Aorta (tissue), 5 donors: ENCODE measurements around the gene GABPB1. TPM values are rescaled to one million over a fixed set of nuclear protein-coding genes. Genes with fewer than 3 reads are reported as not detected.
A peak's percentile ranks its signal among the peaks of the same experiment; 100 is the strongest.
"Not testable (repeated sequence)": the region's sequence is repeated elsewhere in the genome, so short reads cannot be mapped to it uniquely, and the experiment has no call there.

ENCODE experiments used
- ATAC-seq: fragments of 200-7000 bp; cut with Tn5 transposase; one replicate; pipeline ENCODE4 v1.9.1; 2022; ENCODE audit warnings: moderate library complexity; ENCODE audit not compliant: low FRiP score
- DNase-seq, 2 donors: peaks; one replicate each; pipeline ENCODE4 v3.0.0-alpha.2; 2020
- H3K27ac ChIP-seq, 2 donors: one replicate each; pipeline ENCODE4 v1.5.1; 2013; ENCODE audit warnings: low read length in 2 of 2, mild to moderate bottlenecking in 2 of 2, moderate library complexity in 2 of 2, control low read depth in 1 of 2, inconsistent platforms in 1 of 2, low read depth in 1 of 2
- H3K27me3 ChIP-seq, 2 donors: one replicate each; pipeline ENCODE4 v1.6.1; 2013; ENCODE audit warnings: control low read depth in 1 of 2, low read length in 1 of 2, mild to moderate bottlenecking in 1 of 2, moderate library complexity in 1 of 2; ENCODE audit not compliant: insufficient read depth in 2 of 2, control insufficient read depth in 1 of 2
- H3K36me3 ChIP-seq, 2 donors: one replicate each; pipeline ENCODE4 v1.6.1; 2013; ENCODE audit warnings: control low read depth in 1 of 2, low read length in 1 of 2, mild to moderate bottlenecking in 1 of 2; ENCODE audit not compliant: insufficient read depth in 2 of 2, control insufficient read depth in 1 of 2
- H3K4me1 ChIP-seq, 2 donors: one replicate each; pipeline ENCODE4 v1.6.1; 2013; ENCODE audit warnings: low read length in 2 of 2, control low read depth in 1 of 2, mild to moderate bottlenecking in 1 of 2, moderate library complexity in 1 of 2; ENCODE audit not compliant: insufficient read depth in 2 of 2, control insufficient read depth in 1 of 2
- H3K4me3 ChIP-seq, 2 donors: one replicate each; pipeline ENCODE4 v1.5.1; 2013; ENCODE audit warnings: low read length in 2 of 2, control low read depth in 1 of 2, mild to moderate bottlenecking in 1 of 2
- H3K9me3 ChIP-seq: one replicate; pipeline ENCODE4 v1.6.1; 2013; ENCODE audit warnings: mild to moderate bottlenecking, low read length; ENCODE audit not compliant: control insufficient read depth
- WGBS, 2 donors: extraction: QIAGEN DNeasy Blood & Tissue Kit; methylation state at CpG; one replicate each; pipeline ENCODE4 v1.1.7; 2013; 5-methylcytosine and 5-hydroxymethylcytosine counted together
- intact Hi-C, 2 donors: fragments of 100-400 bp; cut with DNase I; formaldehyde crosslinking; loops; one replicate each; pipeline versions ENCODE4 v1.14.2 to v1.15.0; 2022
- polyA plus RNA-seq, 2 donors: library from polyadenylated mRNA; stranded (reverse); fragments of 200-250 nt; gene quantifications; one replicate each; pipeline ENCODE4 v1.2.3, GENCODE V29; 2013
- total RNA-seq, 2 donors: library from RNA; stranded (reverse); fragmentation: NEBNext Ultra II Directional; extraction: Animal tissue kit (Norgen Biotek cat#: 25700); gene quantifications; one replicate each; pipeline ENCODE4 v1.2.1, GENCODE V29; 2021
- donor health status: healthy with polysubstance abuse.
- donor health status: Bipolar disorder and iron deficiency.
- donor health status: DM: no; HTN: no; CAD: no.
- donor health status: DM: no; HTN: no; CAD: no.
- donor health status: DM: yes; HTN: yes; CAD: no.

Gene GABPB1
- total and polyA plus RNA-seq, 4 donors = 4.0 to 18.5 (median 9.4) TPM

DNA sequence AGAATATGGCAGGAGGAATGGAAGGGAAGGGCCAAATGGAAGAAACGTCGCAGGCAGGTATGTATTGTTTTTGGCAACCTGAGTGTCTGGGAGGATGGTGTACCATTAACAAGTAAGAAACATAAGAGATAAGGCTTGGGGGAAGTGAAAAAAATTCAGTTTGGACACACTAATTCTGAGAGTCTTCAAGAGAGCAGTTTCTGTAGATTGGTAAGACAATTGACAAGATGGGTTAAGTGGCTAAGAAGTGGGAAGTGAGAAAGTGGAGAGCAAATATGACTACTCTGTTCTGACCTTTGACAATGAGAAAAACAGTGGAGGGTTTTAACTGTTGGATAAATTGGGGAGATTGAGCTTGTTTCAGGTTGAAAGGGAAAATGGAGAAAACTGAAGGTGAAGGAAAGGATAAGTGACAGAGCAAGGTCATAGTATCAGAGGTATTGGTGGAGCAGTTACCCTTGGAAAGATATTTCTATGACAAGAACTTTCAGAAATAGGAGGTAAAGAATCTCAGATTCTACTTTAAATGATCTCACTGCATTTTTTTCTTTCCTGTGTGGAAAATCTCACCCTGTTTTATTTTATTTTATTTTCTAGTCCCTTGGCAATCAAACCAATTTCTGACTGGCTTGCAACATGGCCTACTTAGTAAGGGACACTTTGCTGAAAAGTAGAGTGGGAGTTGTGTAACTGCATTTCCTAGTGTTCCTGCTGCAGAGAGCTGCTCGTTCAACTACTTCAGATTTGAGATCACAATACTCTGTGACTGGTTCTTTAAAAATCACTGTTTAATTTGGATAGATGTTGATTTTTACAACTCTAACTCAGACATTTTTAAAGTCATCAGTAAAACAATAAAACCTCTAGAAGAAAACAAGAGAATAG lies 23.1 kb upstream of the GABPB1 start:
- 35% methylated on average over 3 of the region's 3 CpGs for WGBS, 2 donors
- no peak for DNase-seq
- Histone ChIP-seq H3K36me3 (no peaks in the 10 kb centered on the region), H3K4me3 (no peak overlapping the region), H3K27me3 (no peaks in the 10 kb centered on the region), H3K27ac (no peak overlapping the region), H3K9me3 (no peaks in the 10 kb centered on the region), H3K4me1 (peaks cover 0 to 4% of the 10 kb centered on the region in 2 donors)
- intact Hi-C loops = no loop called here
- ATAC-seq = no peak

GRCh38 chr15:50369564-50369963 lies 14.6 kb upstream of the GABPB1 start:
- intact Hi-C loops, H3K36me3 ChIP-seq, DNase-seq, H3K27me3 ChIP-seq, H3K27ac ChIP-seq, ATAC-seq, H3K4me1 ChIP-seq, H3K4me3 ChIP-seq, H3K9me3 ChIP-seq: not testable (repeated sequence)
- 94 to 95% methylated on average over 8 of the region's 8 CpGs for whole genome bisulfite sequencing, 2 donors

GRCh38 chr15:50365971-50366370 lies 11.0 kb upstream of the GABPB1 start:
- Histone ChIP-seq H3K9me3 (no peaks in the 10 kb centered on the region), H3K27me3 (no peaks in the 10 kb centered on the region), H3K4me3 (no peak overlapping the region), H3K4me1 (no peaks in the 10 kb centered on the region), H3K36me3 (no peaks in the 10 kb centered on the region), H3K27ac (no peak overlapping the region)
- ATAC-seq (no peak), DNase-seq (no peak)
- intact Hi-C loops = no loop called here

- 94 to 95% methylated on average over 2 of the region's 2 CpGs for WGBS, 2 donors
- DNase-seq (no peak), ATAC-seq (no peak)
- intact Hi-C loops = no loop called here
- Histone ChIP-seq H3K27me3 (no peaks in the 10 kb centered on the region), H3K36me3 (no peaks in the 10 kb centered on the region), H3K4me1 (no peaks in the 10 kb centered on the region), H3K4me3 (no peak overlapping the region), H3K9me3 (no peaks in the 10 kb centered on the region), H3K27ac (no peak overlapping the region)
Observed at GRCh38 chr15:50365570-50365969, 10.6 kb upstream of the GABPB1 start.

DNA sequence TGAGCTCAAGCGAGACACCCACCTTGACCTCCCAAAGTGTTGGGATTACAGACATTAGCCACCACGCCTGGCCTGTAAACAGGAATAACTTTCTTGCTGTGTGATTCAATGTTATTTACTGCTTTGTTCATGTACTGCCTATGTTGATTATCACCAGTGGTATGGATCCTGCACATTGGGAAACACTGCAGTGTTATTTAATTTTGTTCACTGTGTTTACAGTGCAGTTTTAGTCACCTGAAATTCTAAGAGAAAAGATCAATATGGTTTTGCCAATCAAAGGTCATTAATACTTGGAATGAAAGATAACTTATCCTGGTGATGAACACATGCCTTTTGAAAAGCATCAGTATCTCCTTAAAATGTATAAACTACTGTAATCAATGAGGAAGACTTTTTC lies 8.6 kb upstream of the GABPB1 start:
- DNase-seq = no peak
- Histone ChIP-seq H3K4me1 (no peaks in the 10 kb centered on the region), H3K9me3 (no peaks in the 10 kb centered on the region), H3K36me3 (no peaks in the 10 kb centered on the region), H3K27me3 (no peaks in the 10 kb centered on the region), H3K27ac (no peak overlapping the region), H3K4me3 (no peak overlapping the region)
- intact Hi-C loops = no loop called here
- no peak for ATAC-seq
- 89 to 96% methylated on average over 2 of the region's 2 CpGs for WGBS, 2 donors

DNA sequence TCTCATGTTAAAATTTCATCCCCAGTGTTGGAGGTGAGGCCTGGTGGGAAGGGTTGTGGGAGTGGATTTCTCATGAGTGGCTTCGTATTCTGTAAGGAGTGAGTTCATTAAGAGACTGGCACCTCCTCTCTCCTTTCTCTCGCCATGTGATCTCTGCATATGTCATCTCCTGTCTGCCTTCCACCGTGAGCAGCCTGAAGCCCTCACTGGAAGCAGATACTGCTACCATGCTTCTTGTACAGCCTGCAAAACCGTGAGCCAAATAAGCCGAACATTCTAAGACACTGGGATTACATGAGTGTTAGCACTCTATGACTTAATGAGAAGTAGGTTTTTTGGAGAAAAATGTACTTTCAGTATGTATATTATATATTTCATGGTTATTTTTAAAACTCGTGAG lies 6.8 kb upstream of the GABPB1 start:
- 86 to 92% methylated on average over 6 of the region's 6 CpGs for WGBS, 2 donors
- Histone ChIP-seq H3K4me3 (no peak overlapping the region), H3K4me1 (no peaks in the 10 kb centered on the region), H3K36me3 (no peaks in the 10 kb centered on the region), H3K9me3 (no peaks in the 10 kb centered on the region), H3K27me3 (no peaks in the 10 kb centered on the region), H3K27ac (no peak overlapping the region)
- ATAC-seq (no peak), DNase-seq (no peak)
- intact Hi-C loops = no loop called here

DNA sequence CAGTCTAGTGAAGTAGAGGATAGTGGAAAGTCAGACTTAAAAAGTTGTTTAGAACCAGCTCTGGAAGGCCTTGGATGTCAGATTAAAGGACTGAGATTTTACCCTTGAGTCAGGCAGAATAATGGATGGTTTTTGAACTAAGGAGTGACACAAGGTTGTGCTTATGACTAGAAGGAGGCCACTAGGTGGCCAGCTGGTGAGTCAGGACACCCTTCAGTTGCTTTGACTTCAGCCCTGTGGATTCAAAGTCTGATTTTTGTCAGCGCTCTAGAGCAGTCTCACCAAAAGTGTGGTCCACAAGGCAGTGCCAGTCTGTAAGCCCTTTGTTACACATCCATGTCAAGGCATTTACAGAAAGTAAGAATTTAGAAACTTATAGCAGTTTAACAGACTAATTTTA lies 3.8 kb upstream of the GABPB1 start:
- Histone ChIP-seq H3K4me1 (no peaks in the 10 kb centered on the region), H3K27me3 (no peaks in the 10 kb centered on the region), H3K36me3 (no peaks in the 10 kb centered on the region), H3K4me3 (no peak overlapping the region), H3K27ac (no peak overlapping the region), H3K9me3 (no peaks in the 10 kb centered on the region)
- ATAC-seq = no peak
- intact Hi-C loops = loop anchor here in 1 of 2 donors (10.0 kb wide), 1 partner anchor 326 kb away; the partner anchor contains the start of gene TRPM7
- no peak for DNase-seq
- WGBS, 2 donors = 85 to 96% methylated on average over 1 of the region's 1 CpG

DNA sequence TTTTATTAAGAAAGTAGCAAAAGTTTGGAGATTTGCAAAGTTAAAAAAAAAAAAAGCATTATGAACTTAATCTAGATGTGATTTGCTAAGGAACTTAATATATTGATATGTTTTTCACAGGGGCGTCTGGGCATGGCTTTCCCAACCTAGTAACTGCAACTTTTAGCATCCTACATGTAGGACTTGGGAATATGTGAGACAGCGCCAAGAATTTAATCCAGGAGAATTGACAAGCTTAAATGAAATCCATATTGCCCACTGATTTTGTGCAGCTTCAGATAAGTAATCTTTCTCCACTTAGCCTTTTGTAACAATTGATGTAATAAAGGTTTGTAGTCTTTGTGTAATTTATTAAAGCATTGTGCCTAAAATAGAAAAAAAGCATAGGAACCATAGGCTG lies 982 bp upstream of the GABPB1 start:
- Histone ChIP-seq H3K4me3 (peak overlapping the region; percentile 83 to 95), H3K9me3 (no peaks in the 10 kb centered on the region), H3K27ac (no peak overlapping the region), H3K27me3 (no peaks in the 10 kb centered on the region), H3K36me3 (no peaks in the 10 kb centered on the region), H3K4me1 (no peaks in the 10 kb centered on the region)
- intact Hi-C loops = loop anchor here in 1 of 2 donors (2.0 to 10.0 kb wide), 2 partner anchors 69 to 329 kb away; partner anchors contain the start of genes TRPM7 and USP8
- no peak for DNase-seq
- WGBS, 2 donors = 6 to 14% methylated on average over 2 of the region's 2 CpGs
- no peak for ATAC-seq

GRCh38 chr15:50355619-50355905 lies 564 bp upstream of the GABPB1 start:
- H3K36me3 ChIP-seq = no peaks in the 10 kb centered on the region
- intact Hi-C loops = loop anchor here in 1 of 2 donors (2.0 to 10.0 kb wide), 2 partner anchors 69 to 329 kb away; partner anchors contain the start of genes TRPM7 and USP8
- no peaks in the 10 kb centered on the region for H3K27me3 ChIP-seq
- H3K4me1 ChIP-seq = no peaks in the 10 kb centered on the region
- no peaks in the 10 kb centered on the region for H3K9me3 ChIP-seq
- DNase-seq (no peak), ATAC-seq (no peak)
- peak overlapping the region in 1 of 2 donors; percentile 18 for H3K27ac ChIP-seq
- 0% methylated on average over 8 of the region's 8 CpGs for WGBS, 2 donors
- H3K4me3 ChIP-seq = peak overlapping the region; percentile 83 to 95
